Measurements from ENCODE around the gene KLHL22.

- TF ChIP-seq POLR2A (IDR thresholded peaks at IDR 0.05): no peak
- no peak for TF ChIP-seq CTCF (IDR thresholded peaks at IDR 0.05)
- TF ChIP-seq POLR2AphosphoS5 (IDR thresholded peaks at IDR 0.05): no peak
- TF ChIP-seq EP300 (IDR thresholded peaks at IDR 0.05): no peak
Measured at GRCh38 chr22:20457506-20458240, 37.9 kb downstream of the KLHL22 start.
